Endodermal cell (in vitro differentiated cells): Measurements from ENCODE around the gene MROH8. TPM values are rescaled to one million over a fixed set of nuclear protein-coding genes. Genes with fewer than 3 reads are reported as not detected.

Experiments
- DNase-seq: peaks from one replicate; pipeline ENCODE4 v3.0.0-alpha.2; 2017
- H3K27ac ChIP-seq: 2 replicates; pipeline ENCODE4 v1.5.1; 2013; ENCODE audit warnings: mild to moderate bottlenecking, low read depth, low read length, moderate library complexity
- H3K27me3 ChIP-seq: 2 replicates; pipeline ENCODE4 v1.6.1; 2013; ENCODE audit warnings: mild to moderate bottlenecking, low read length, moderate library complexity; ENCODE audit not compliant: insufficient read depth, control insufficient read depth, poor library complexity, severe bottlenecking
- H3K36me3 ChIP-seq: 2 replicates; pipeline ENCODE4 v1.7.0; 2013; ENCODE audit warnings: mild to moderate bottlenecking, low read length, moderate library complexity; ENCODE audit not compliant: control insufficient read depth, insufficient read depth
- H3K4me1 ChIP-seq: one replicate; pipeline ENCODE4 v1.7.0; 2013; ENCODE audit warnings: low read length; ENCODE audit not compliant: control insufficient read depth, insufficient read depth
- H3K4me3 ChIP-seq: 2 replicates; pipeline ENCODE4 v1.5.1; 2013; ENCODE audit warnings: mild to moderate bottlenecking, low read length, moderate library complexity
- H3K9ac ChIP-seq: 2 replicates; pipeline ENCODE4 v1.6.1; 2013; ENCODE audit warnings: mild to moderate bottlenecking, low read length, moderate library complexity; ENCODE audit not compliant: poor library complexity, severe bottlenecking; ENCODE audit errors: extremely low read depth
- H3K9me3 ChIP-seq: 2 replicates; pipeline ENCODE4 v1.6.1; 2013; ENCODE audit warnings: mild to moderate bottlenecking, low read length, moderate library complexity; ENCODE audit not compliant: control insufficient read depth
- H3K27ac Mint-ChIP-seq: 2 replicates; pipeline ENCODE4 v1.8.0; 2020; ENCODE audit warnings: mixed read lengths
- H3K27me3 Mint-ChIP-seq: 2 replicates; pipeline ENCODE4 v1.8.0; 2021; ENCODE audit warnings: mild to moderate bottlenecking, mixed read lengths; ENCODE audit not compliant: insufficient read depth
- H3K36me3 Mint-ChIP-seq: 2 replicates; pipeline ENCODE4 v1.8.0; 2020; ENCODE audit warnings: low read depth, mixed read lengths
- H3K4me1 Mint-ChIP-seq: 2 replicates; pipeline ENCODE4 v1.8.0; 2020; ENCODE audit warnings: mixed read lengths
- H3K4me3 Mint-ChIP-seq: 2 replicates; pipeline ENCODE4 v1.8.0; 2020; ENCODE audit warnings: mild to moderate bottlenecking, moderate library complexity, mixed read lengths
- H3K9me3 Mint-ChIP-seq: 2 replicates; pipeline ENCODE4 v1.8.0; 2020; ENCODE audit warnings: mild to moderate bottlenecking, mixed read lengths
- WGBS, 2 experiments: methylation state at CpG; one replicate each; pipeline versions ENCODE4 v1.1.5 to v1.1.7; 2013; ENCODE audit warnings: missing lambda C conversion rate in 2 of 2, mixed read lengths in 1 of 2; ENCODE audit not compliant: insufficient coverage in 1 of 2, insufficient read length in 1 of 2; 5-methylcytosine and 5-hydroxymethylcytosine counted together
- total RNA-seq, 2 donors: library from RNA; stranded (reverse); fragmentation: NEBNext Ultra II Directional in 1 of 2; extraction: Animal tissue kit (Norgen Biotek cat#: 25700) in 1 of 2; gene quantifications; 2 replicates in 1 of 2; 3 replicates in 1 of 2; pipeline ENCODE4 v1.2.1, GENCODE V29; 2021
- TF ChIP-seq, protein P1 (sequence below): fragments of 200-600 bp; sonication (generic); conservative IDR thresholded peaks from 2 replicates; pipeline ENCODE4 v1.5.0; 2021; ENCODE audit warnings: antibody characterized with exemption, mild to moderate bottlenecking

MROH8 gene
- total RNA-seq, 2 donors from 2014 or later: 1.8 to 2.8 TPM

DNA sequence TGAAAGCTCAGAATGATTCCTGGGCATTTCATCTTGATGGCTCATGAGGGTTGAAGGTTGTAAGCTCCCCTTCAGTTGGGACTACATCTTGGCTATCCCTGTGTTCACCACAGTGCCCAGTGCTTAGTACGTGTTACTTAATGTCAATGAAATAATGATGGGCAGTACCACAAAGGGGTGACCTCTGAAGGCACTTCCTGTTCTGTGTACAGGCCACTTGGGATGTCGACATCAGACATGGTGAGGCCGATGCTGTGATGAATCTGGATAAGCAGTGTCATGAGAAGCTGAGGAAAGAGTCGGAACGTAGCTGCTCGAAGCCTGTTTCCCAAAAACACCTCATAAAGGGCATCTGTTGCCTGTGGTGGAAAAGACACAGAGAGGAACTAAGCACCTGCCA is 55.9 kb downstream of the MROH8 start:
- WGBS, 2 experiments: 91 to 92% methylated on average over 5 to 6 of the region's 6 CpGs
- no peaks in the 10 kb centered on the region for H3K4me1 Mint-ChIP-seq

DNA sequence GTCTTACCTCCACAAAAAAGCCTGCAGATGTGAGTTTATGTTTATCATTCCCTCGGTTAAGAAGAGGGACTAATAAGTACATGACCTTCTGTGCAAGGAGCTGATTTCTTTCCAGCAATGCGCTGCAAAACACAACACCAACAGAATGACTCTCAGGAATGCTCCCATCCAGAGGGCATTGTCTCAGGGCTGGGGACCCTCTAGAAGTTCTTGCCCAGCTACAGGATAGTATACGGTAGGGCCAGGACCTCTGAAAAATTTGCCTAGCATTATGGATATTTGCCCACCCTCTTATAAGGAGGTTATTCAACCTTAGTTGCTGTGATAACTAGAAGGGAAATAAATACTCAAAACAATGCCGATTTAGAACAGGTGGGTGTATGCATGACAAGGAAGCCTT is 58.9 kb downstream of the MROH8 start:
- no peaks in the 10 kb centered on the region for H3K27me3 Mint-ChIP-seq
- H3K9me3 ChIP-seq: no peaks in the 10 kb centered on the region
- H3K4me1 Mint-ChIP-seq: no peaks in the 10 kb centered on the region
- no peak overlapping the region for H3K9ac ChIP-seq
- peaks cover 9% of the 10 kb centered on the region for H3K9me3 Mint-ChIP-seq
- H3K36me3 Mint-ChIP-seq: no peaks in the 10 kb centered on the region
- no peak overlapping the region for H3K27ac Mint-ChIP-seq
- H3K36me3 ChIP-seq: no peaks in the 10 kb centered on the region
- H3K4me3 ChIP-seq: no peak overlapping the region
- no peak overlapping the region for H3K4me3 Mint-ChIP-seq
- H3K27me3 ChIP-seq: no peaks in the 10 kb centered on the region
- WGBS, 2 experiments: 94 to 96% methylated on average over 3 to 4 of the region's 4 CpGs
- H3K4me1 ChIP-seq: no peaks in the 10 kb centered on the region
- TF ChIP-seq, protein P1, sequence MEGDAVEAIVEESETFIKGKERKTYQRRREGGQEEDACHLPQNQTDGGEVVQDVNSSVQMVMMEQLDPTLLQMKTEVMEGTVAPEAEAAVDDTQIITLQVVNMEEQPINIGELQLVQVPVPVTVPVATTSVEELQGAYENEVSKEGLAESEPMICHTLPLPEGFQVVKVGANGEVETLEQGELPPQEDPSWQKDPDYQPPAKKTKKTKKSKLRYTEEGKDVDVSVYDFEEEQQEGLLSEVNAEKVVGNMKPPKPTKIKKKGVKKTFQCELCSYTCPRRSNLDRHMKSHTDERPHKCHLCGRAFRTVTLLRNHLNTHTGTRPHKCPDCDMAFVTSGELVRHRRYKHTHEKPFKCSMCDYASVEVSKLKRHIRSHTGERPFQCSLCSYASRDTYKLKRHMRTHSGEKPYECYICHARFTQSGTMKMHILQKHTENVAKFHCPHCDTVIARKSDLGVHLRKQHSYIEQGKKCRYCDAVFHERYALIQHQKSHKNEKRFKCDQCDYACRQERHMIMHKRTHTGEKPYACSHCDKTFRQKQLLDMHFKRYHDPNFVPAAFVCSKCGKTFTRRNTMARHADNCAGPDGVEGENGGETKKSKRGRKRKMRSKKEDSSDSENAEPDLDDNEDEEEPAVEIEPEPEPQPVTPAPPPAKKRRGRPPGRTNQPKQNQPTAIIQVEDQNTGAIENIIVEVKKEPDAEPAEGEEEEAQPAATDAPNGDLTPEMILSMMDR: no peak
- DNase-seq: no peak
- no peak overlapping the region for H3K27ac ChIP-seq

More for the DNA sequence above, 55.9 kb downstream of the MROH8 start:
- H3K36me3 Mint-ChIP-seq: no peaks in the 10 kb centered on the region
- Histone ChIP-seq H3K36me3 (no peaks in the 10 kb centered on the region), H3K27ac (no peak overlapping the region), H3K4me1 (no peaks in the 10 kb centered on the region), H3K4me3 (no peak overlapping the region), H3K27me3 (no peaks in the 10 kb centered on the region), H3K9ac (no peak overlapping the region), H3K9me3 (no peaks in the 10 kb centered on the region)
- H3K27me3 Mint-ChIP-seq: no peaks in the 10 kb centered on the region
- H3K9me3 Mint-ChIP-seq: peaks cover 18% of the 10 kb centered on the region
- H3K4me3 Mint-ChIP-seq: no peak overlapping the region
- DNase-seq: no peak
- TF ChIP-seq, protein P1: no peak
- H3K27ac Mint-ChIP-seq: no peak overlapping the region

DNA sequence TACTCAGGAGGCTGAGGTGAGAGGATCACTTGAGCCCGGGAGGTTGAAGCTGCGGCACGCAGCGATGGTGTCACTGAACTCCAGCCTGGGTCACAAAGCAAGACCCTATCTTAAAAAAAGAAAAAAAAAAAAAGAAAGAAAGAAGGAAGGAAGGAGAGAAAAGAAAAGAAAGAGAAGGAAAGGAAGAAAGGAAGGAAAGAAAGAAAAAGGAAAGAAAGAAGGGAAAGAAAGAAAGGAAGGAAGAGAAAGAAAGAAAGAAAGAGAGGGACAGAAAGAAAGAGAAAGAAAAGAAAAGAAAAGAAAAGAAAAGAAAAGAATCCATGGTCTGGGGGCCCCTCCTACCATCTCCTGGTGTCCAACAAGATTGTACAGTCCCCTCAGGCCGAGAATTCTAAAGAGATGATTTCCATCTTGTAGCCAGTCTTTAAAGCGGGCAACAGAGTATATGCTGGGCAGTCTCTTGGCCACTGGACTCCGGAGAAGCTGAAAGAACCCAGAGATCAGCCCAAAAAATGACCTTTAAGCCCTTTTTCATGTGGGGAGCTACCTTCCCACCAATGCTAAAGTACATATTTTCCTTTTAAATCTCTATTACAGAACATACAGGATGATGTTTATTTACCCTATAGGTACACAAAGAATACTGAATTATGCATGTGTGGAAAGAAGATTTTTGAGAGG is 59.9 kb downstream of the MROH8 start:
- Mint-ChIP-seq H3K36me3 (no peaks in the 10 kb centered on the region), H3K27me3 (no peaks in the 10 kb centered on the region), H3K27ac (no peak overlapping the region), H3K4me1 (no peaks in the 10 kb centered on the region), H3K4me3 (no peak overlapping the region), H3K9me3 (peaks cover 2% of the 10 kb centered on the region)
- no peak overlapping the region for H3K9ac ChIP-seq
- no peak for DNase-seq
- no peak overlapping the region for H3K27ac ChIP-seq
- H3K36me3 ChIP-seq: no peaks in the 10 kb centered on the region
- 96 to 100% methylated on average over 4 to 7 of the region's 7 CpGs for WGBS, 2 experiments
- H3K9me3 ChIP-seq: no peaks in the 10 kb centered on the region
- H3K27me3 ChIP-seq: no peaks in the 10 kb centered on the region
- TF ChIP-seq, protein P1: no peak
- H3K4me1 ChIP-seq: no peaks in the 10 kb centered on the region
- H3K4me3 ChIP-seq: no peak overlapping the region
